Measurements from ENCODE around the gene MYOM3. TPM values are rescaled to one million over a fixed set of nuclear protein-coding genes. Genes with fewer than 3 reads are reported as not detected.

MYOM3 gene
- total RNA-seq, 1 experiment from 2014 or later, result 0.04 TPM

DNA sequence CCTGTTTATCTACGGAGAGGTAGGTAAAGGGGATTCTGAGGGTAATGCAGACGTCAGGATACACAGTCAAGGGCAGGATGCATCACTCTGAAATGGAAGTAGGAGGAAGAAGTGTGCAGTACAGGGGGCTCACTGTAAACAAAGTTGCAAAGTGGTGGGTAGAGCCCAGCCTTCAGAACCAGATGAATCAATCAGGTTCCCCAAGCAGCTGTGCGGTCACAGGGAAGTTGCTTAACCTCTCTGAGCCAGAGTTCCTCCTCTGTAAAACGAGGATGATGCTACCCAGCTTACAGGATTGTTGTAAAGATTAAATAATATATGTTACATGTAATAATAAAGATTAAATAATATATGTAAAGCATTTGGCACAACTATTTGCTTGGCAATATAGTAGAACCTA is 13.5 kb upstream of the MYOM3 start:
- no peaks in the 10 kb centered on the region for H3K9me3 ChIP-seq (ENCODE audit: low read length)
- intact Hi-C loops (cut with micrococcal nuclease), result no loop called here
- H3K9me2 ChIP-seq (replicated peaks; ENCODE audit: low read length), result no peaks in the 10 kb centered on the region
- no peak overlapping the region for H3K4me3 ChIP-seq (ENCODE audit: low read length)
- POLR2A ChIA-PET (ENCODE audit: unreplicated experiment), result no interaction called here
- no peaks in the 10 kb centered on the region for H3F3A ChIP-seq (ENCODE audit: low read length, unreplicated experiment)
- H2AFZ ChIP-seq (ENCODE audit: low read length), result no peak overlapping the region
- no peaks in the 10 kb centered on the region for H3K27me3 ChIP-seq (ENCODE audit: low read length)
- no peak for DNase-seq
- no peaks in the 10 kb centered on the region for H3K79me2 ChIP-seq (ENCODE audit: low read length)
- H3K9ac ChIP-seq (ENCODE audit: low read length), result no peak overlapping the region
- TF ChIP-seq EZH2 (IDR thresholded peaks at IDR 0.05; ENCODE audit: low read length, unreplicated experiment) (no peak), EZH2phosphoT487 (IDR thresholded peaks at IDR 0.05; ENCODE audit: borderline replicate concordance, low read length) (no peak), CTCF (conservative IDR thresholded peaks at IDR 0.05; ENCODE audit: low read depth, low read length) (no peak)
- no peak overlapping the region for H3K27ac ChIP-seq (ENCODE audit: low read length)
- peaks cover under 1% of the 10 kb centered on the region; the same call in 1 of the 2 replicates for H3K4me1 ChIP-seq (ENCODE audit: insufficient read depth, low read length)
- H4K20me1 ChIP-seq (ENCODE audit: low read length), result no peaks in the 10 kb centered on the region
- no peaks in the 10 kb centered on the region; the same call in 1 of the 2 replicates for H3K36me3 ChIP-seq (ENCODE audit: low read depth, low read length)
- CTCF ChIA-PET, result no interaction called here
- no TSS peak for BruUV-seq (replicated peaks)
- no peak for ATAC-seq
- H3K4me2 ChIP-seq (ENCODE audit: low read length), result no peak overlapping the region

DNA sequence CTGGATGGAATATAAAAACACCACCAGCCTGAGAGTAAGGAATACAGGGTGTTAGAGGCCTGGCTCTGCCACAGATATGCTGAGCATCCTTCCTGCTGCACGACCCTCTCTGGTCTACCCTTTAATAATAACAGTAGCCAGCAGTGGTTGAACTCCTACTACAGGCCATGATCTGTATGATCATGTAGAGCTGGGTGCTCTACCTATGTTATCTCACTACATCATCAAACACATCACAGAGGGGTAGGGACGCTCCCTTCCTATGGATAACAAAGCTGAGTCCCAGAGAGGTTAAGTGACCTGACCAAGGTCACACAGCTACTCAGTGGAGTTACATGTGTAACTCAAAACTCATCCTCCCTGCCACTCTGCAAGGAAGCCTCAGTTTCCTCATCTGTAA is 13.0 kb upstream of the MYOM3 start:
- no peaks in the 10 kb centered on the region for H3K36me3 ChIP-seq (ENCODE audit: low read depth, low read length)

More for the DNA sequence above, 13.0 kb upstream of the MYOM3 start:
- DNase-seq (no peak), ATAC-seq (no peak)
- Histone ChIP-seq H3K4me3 (ENCODE audit: low read length) (no peak overlapping the region), H2AFZ (ENCODE audit: low read length) (no peak overlapping the region), H3K4me2 (ENCODE audit: low read length) (no peak overlapping the region), H3K9ac (ENCODE audit: low read length) (no peak overlapping the region), H4K20me1 (ENCODE audit: low read length) (no peaks in the 10 kb centered on the region), H3K27ac (ENCODE audit: low read length) (no peak overlapping the region), H3K4me1 (ENCODE audit: insufficient read depth, low read length) (peaks cover 6% of the 10 kb centered on the region; the same call in 1 of the 2 replicates), H3F3A (ENCODE audit: low read length, unreplicated experiment) (no peaks in the 10 kb centered on the region), H3K79me2 (ENCODE audit: low read length) (no peaks in the 10 kb centered on the region), H3K27me3 (ENCODE audit: low read length) (no peaks in the 10 kb centered on the region), H3K9me3 (ENCODE audit: low read length) (no peaks in the 10 kb centered on the region), H3K9me2 (replicated peaks; ENCODE audit: low read length) (no peaks in the 10 kb centered on the region)
- TF ChIP-seq EZH2phosphoT487 (IDR thresholded peaks at IDR 0.05; ENCODE audit: borderline replicate concordance, low read length), result no peak
- TF ChIP-seq CTCF (conservative IDR thresholded peaks at IDR 0.05; ENCODE audit: low read depth, low read length), result no peak
- TF ChIP-seq EZH2 (IDR thresholded peaks at IDR 0.05; ENCODE audit: low read length, unreplicated experiment), result no peak
- intact Hi-C loops (cut with micrococcal nuclease), result no loop called here
- no TSS peak for BruUV-seq (replicated peaks)
- CTCF ChIA-PET, result no interaction called here
- POLR2A ChIA-PET (ENCODE audit: unreplicated experiment), result no interaction called here

Data from PC-3 (cell line).